ENCODE results near the gene DENND1A.

GRCh38 chr9:123350590-123351310, 579.2 kb downstream of the DENND1A start:
- TF ChIP-seq CTCF (IDR thresholded peaks at IDR 0.05) (no peak), POLR2A (IDR thresholded peaks at IDR 0.05) (no peak)

Measured in adrenal gland (tissue), 5 donors.